NCI-H1930 (cell line): ENCODE data around the gene GOLGA6D.
"Not testable (repeated sequence)": the region's sequence is repeated elsewhere in the genome, so short reads cannot be mapped to it uniquely, and the experiment has no call there.

Source experiments
- DNase-seq, 2 experiments: peaks; one replicate each; lab custom pipeline; 2025; lab: John Stamatoyannopoulos, UW

GOLGA6D gene

GRCh38 chr15:75333654-75334419 lies 51.2 kb downstream of the GOLGA6D start:
- DNase-seq: not testable (repeated sequence)

- DNase-seq: no peak
These were observed 52.7 kb downstream of the GOLGA6D start for GRCh38 chr15:75335313-75335704.

- peak; percentile 82 to 89 for DNase-seq
These were observed 53.2 kb downstream of the GOLGA6D start, which contains the start of gene COMMD4 for GRCh38 chr15:75335705-75336355. COMMD4 (plus strand) TSS chr15:75336063; CDS start chr15:75336090, 27 bp downstream.

- no peak for DNase-seq
These were observed 56.1 kb downstream of the GOLGA6D start for GRCh38 chr15:75338661-75339240.

- DNase-seq: no peak
These were observed 57.1 kb downstream of the GOLGA6D start for GRCh38 chr15:75339531-75340240.

GRCh38 chr15:75342221-75342620 lies 59.6 kb downstream of the GOLGA6D start:
- no peak for DNase-seq

GRCh38 chr15:75343953-75344352 lies 61.3 kb downstream of the GOLGA6D start:
- DNase-seq: not testable (repeated sequence)
